Measurements from ENCODE around the gene SEC14L1.

DNA sequence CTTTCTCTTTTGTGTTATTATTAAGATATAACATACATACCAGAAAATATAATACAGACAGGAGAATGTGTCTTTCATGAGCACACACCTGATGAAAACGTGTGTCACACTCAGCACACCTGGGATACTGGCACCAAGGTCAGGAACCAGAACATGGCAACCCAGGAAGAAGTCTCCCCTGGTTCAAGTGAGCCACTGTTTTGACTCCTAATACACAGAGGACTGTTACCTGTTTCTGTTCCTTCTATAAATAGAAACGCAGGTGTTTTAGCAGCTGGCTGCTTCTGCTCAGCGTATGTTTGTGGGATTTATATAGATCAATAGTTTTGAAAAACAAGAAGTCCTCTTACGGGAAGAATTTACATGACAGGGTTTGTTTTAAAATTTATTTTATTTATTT is 3.5 kb downstream of the SEC14L1 start:
- TF ChIP-seq, protein P1, sequence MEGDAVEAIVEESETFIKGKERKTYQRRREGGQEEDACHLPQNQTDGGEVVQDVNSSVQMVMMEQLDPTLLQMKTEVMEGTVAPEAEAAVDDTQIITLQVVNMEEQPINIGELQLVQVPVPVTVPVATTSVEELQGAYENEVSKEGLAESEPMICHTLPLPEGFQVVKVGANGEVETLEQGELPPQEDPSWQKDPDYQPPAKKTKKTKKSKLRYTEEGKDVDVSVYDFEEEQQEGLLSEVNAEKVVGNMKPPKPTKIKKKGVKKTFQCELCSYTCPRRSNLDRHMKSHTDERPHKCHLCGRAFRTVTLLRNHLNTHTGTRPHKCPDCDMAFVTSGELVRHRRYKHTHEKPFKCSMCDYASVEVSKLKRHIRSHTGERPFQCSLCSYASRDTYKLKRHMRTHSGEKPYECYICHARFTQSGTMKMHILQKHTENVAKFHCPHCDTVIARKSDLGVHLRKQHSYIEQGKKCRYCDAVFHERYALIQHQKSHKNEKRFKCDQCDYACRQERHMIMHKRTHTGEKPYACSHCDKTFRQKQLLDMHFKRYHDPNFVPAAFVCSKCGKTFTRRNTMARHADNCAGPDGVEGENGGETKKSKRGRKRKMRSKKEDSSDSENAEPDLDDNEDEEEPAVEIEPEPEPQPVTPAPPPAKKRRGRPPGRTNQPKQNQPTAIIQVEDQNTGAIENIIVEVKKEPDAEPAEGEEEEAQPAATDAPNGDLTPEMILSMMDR (IDR thresholded peaks at IDR 0.05), result no peak
- TF ChIP-seq POLR2A (IDR thresholded peaks at IDR 0.05), result no peak
